OCI-M2 (cell line): ENCODE results near the gene RPS6KA2.
"Not testable (repeated sequence)": the region's sequence is repeated elsewhere in the genome, so short reads cannot be mapped to it uniquely, and the experiment has no call there.

Experiments used
- DNase-seq: peaks from one replicate; lab custom pipeline; 2025; ENCODE audit not compliant: unreplicated experiment; lab: John Stamatoyannopoulos, UW

The RPS6KA2 gene

GRCh38 chr6:166595061-166595780, 31.8 kb downstream of the RPS6KA2 start:
- DNase-seq, result no peak

DNA sequence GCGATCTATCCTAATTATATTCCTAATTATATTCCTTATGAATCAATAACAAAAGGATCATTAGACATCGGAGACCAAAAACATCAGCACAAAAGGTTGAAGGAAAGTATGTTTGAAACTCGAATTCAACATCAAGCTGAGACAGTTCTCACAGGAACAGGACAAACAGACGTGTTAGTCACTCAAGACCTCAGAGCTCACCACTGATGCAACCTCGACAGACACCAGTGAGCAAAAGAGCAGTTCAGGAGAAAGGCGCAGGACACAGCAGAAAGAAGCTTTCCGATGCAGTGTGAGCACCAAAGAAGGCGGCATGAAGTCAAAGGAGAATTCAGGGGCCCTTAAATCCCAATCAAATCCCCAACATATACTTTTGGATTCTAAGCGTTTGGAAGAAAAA, 34.2 kb downstream of the RPS6KA2 start:
- no peak for DNase-seq

DNA sequence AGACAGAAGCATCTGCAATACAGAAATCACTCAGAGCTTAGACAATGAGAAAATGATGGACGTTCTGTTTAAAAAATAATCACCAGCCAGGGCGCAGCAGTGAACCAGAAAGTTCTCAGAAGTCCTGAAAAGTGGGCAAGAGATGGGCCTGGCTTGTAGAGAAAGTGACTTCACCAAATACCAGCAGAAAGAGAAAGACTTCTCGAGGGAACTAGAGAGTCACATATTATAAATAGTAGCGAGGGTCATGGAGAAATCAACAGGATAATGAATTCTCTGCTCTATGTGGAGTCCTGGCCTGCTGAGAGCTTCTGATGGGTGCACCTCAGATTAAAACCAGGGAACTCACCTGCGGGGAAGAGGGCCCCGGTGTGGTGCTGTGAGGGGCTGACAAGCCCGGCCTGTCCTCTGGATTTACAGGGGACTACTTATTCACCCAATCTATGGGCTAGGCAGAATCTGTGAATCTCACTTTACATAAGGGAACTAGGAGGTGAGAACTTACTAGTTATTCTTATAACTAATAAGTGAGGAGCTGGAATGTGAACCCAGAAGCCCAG, 35.0 kb downstream of the RPS6KA2 start:
- no peak for DNase-seq

- DNase-seq, result no peak
Measured at GRCh38 chr6:166591026-166591425, 36.0 kb downstream of the RPS6KA2 start.

GRCh38 chr6:166589786-166590574, 37.1 kb downstream of the RPS6KA2 start:
- no peak for DNase-seq

GRCh38 chr6:166589337-166589731, 37.7 kb downstream of the RPS6KA2 start:
- no peak for DNase-seq

- no peak for DNase-seq
Measured at GRCh38 chr6:166588691-166589336, 38.2 kb downstream of the RPS6KA2 start.

- DNase-seq, result no peak
Measured at GRCh38 chr6:166587631-166588413, 39.2 kb downstream of the RPS6KA2 start.

DNA sequence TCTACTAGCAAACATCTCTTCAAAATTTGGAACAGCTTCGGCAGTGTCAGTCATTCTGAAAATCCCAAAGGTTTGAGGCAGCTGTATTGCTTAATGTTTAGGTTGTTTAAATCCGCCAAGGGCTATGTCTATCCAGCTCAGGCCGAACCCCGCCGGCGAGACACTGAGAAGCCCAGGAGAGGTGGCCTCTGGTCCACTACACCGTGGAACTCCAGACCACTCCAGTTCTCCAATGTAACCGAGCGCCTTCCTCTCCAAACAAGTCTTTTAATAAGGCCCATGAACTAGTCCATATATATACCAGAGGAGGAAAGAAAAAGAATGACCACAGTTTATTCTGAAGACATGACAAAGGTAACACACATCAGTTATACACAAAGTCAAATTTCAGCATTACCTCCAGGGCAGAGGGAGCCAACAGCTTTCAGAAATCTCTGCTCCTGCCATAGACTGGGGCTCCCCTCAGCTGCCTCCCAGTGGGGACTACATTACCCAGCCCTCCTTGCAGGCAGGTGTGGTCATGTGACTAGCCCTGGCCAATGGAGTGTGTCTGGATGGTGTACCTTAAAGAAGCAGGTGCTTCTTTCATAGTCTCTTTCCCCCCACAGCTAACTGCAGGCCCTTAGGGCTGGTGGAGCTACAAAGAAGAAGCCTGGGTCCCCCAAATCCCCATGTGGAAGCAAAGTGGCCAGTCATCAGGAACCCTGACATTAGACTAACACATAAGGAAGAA, 40.5 kb downstream of the RPS6KA2 start, which contains the start of gene RAMACL:
Gene RAMACL (minus strand): TSS at position 255 of the 733 bp plus-strand sequence. CDS start 201 bp downstream, at position 54.
- no peak for DNase-seq

GRCh38 chr6:166584853-166585429, 42.1 kb downstream of the RPS6KA2 start:
- no peak for DNase-seq

DNA sequence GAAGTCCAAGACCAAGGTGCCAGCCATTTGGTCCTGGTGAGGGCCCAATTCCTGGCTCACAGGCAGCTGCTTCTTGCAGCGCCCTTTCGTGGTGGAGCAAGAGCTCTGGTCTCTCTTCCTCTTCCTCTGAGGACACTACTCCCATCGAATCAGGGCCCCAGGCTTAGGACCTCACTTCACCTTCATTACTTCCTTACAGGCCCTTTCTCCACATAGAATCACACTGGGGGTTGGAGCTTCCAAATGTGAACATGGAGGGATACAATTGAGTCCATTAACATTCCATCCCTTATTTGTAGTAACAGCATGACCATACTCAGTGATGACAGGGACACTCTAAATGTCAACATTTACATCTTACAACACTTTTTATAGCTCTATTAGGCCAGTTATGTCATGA, 42.9 kb downstream of the RPS6KA2 start:
- DNase-seq, result no peak

- DNase-seq, result no peak
Measured at GRCh38 chr6:166583230-166583965, 43.7 kb downstream of the RPS6KA2 start.

DNA sequence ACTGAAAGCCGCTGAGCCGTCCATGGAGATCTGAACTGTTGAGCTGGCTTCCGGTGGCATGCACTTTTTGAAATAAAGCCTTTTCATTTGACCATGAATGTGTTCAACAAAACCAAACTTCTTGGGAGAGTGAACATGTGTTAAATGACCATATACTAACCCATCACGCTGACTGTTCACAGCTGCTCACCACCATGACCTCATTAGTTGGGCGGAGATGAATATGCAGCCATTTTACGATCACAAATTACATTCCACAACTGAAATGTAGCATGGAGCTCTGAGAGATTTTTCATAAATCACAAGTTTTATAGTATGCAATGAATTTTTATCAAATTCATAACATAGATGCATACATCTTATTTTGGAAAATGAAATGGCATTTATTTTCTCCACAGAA, 44.8 kb downstream of the RPS6KA2 start:
- DNase-seq, result no peak

DNA sequence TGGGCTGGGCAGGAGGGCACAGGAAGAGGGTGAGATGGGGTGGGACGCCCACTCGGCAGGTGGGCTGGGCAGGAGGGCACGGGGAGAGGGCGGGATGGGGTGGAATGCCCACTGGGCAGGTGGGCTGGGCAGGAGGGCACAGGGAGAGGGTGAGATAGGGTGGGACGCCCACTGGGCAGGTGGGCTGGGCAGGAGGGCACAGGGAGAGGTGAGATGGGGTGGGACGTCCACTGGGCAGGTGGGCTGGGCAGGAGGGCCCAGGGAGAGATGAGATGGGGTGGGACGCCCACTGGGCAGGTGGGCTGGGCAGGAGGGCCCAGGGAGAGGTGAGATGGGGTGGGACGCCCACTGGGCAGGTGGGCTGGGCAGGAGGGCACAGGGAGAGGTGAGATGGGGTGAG, 45.2 kb downstream of the RPS6KA2 start:
- DNase-seq, result not testable (repeated sequence)

GRCh38 chr6:166581091-166581511, 46.0 kb downstream of the RPS6KA2 start:
- DNase-seq, result no peak

DNA sequence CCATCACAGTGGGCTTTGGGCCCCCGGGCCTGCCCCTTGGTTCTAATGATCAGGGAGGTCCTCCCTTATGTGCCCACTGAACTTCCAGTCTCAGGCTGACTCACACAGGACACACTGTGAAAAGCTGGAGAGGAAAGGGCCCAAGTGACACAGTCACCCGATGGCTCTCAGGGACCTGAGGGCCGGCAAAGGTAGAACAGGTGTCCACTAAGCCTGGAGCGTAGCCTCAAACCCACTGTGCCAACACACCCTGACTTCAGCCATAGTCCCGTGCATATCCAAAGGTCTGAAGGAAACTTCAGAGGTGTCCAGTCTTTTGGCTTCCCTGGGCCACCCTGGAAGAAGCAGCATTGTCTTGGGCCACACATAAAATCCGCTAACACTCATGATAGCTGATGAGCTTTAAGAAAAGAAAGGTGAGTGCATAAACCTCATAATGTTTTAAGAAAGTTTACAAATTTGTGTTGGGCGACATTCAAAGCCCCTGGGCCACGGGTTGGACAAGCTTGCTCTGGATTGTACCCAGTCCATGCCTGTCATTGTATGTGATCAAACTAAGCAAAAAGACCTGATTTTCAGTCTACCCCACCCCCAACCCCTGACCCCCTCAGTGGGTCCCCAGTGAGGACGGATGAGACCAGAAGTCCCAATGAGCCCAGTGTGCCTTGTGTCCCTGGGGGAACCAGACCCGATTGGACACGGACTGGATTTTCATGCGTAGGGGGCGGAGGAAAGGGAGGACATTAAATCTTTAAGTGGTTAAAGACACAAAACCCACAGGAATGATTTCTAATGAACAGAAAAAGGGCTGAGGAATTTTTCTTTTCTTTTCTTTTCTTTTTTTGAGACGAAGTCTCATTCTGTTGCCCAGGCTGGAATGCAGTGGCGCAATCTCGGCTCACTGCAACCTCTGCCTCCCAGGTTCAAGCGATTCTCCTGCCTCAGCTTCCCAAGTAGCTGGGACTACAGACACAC, 46.7 kb downstream of the RPS6KA2 start:
- DNase-seq, result no peak

- no peak for DNase-seq
Measured at GRCh38 chr6:166579237-166579850, 47.7 kb downstream of the RPS6KA2 start.
